ENCODE measurements around the gene CCDC116.

DNA sequence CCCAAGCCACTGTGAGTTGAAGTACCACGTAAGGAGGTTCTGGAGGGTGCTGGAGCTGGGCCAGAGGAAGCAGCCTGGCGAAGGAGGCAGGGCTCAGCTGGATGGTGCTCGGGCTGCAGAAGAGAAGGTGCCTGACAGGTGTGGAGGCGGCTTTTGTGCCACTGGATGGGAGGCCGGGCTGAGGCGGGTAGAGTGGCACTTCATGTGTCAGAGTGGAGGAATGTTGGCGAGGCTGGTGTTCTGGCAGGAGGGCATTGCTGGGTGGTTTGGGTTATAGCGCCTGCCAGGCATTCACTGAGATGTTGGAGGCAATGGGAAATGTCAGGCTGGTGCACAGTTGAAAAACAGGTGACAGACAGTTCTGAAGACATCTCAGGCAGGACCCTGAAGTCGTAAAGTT, 40.9 kb upstream of the CCDC116 start:
- TF ChIP-seq EZH2phosphoT487 (IDR thresholded peaks at IDR 0.05; ENCODE audit: insufficient read depth, low read depth) (no peak), EZH2 (IDR thresholded peaks at IDR 0.05; ENCODE audit: insufficient read depth, poor library complexity, severe bottlenecking) (no peak)
